A549 (cell line): Measurements from ENCODE around the gene LUZP1. TPM values are rescaled to one million over a fixed set of nuclear protein-coding genes. Genes with fewer than 3 reads are reported as not detected.

Source experiments
- ATAC-seq, 2 experiments: fragments of 200-7000 bp in 1 of 2; fragments of >200 bp in 1 of 2; cut with Nextera tagmentation in 1 of 2; cut with Tn5 transposase in 1 of 2; 3 replicates each; pipeline versions ENCODE4 v1.8.0 to v1.9.1; 2018 to 2020; ENCODE audit warnings: mild to moderate bottlenecking in 1 of 2, moderate library complexity in 1 of 2
- CTCF ChIA-PET: fragments of 300-600 bp; sonication (Branson Sonifier 250); formaldehyde crosslinking; extraction: SDS; loops from one replicate; lab custom pipeline; 2021; ENCODE audit warnings: antibody characterized with exemption, inconsistent platforms; lab: Yijun Ruan, JAX
- POLR2A ChIA-PET: fragments of 350-600 bp; formaldehyde crosslinking; extraction: SDS; loops from one replicate; lab custom pipeline; 2021; ENCODE audit warnings: antibody characterized with exemption, inconsistent platforms; lab: Yijun Ruan, JAX
- DNase-seq, 2 experiments: peaks; one replicate each; pipeline versions ENCODE4 v3.0.0 to v3.0.0-alpha.2; 2011 to 2016; ENCODE audit warnings: low read depth in 1 of 2, low spot score in 1 of 2
- FAIRE-seq: peaks from 2 replicates; lab custom pipeline; 2011; peaks lifted over from hg19 to GRCh38; lab: Jason Lieb, UNC
- H3K27ac ChIP-seq, 2 experiments: fragments of >200 bp; sonication (Bioruptor Twin); formaldehyde crosslinking; 3 replicates each; pipeline ENCODE4 v1.5.1; 2016 to 2017
- H3K4me1 ChIP-seq: fragments of >200 bp; sonication (Bioruptor Twin); formaldehyde crosslinking; 3 replicates; pipeline ENCODE4 v1.6.1; 2016
- H3K4me2 ChIP-seq: fragments of >200 bp; sonication (Bioruptor Twin); formaldehyde crosslinking; 3 replicates; pipeline ENCODE4 v1.6.1; 2016
- H3K4me3 ChIP-seq: fragments of >200 bp; sonication (Bioruptor Twin); formaldehyde crosslinking; 3 replicates; pipeline ENCODE4 v1.5.1; 2016
- H3K9me3 ChIP-seq: fragments of >200 bp; sonication (Bioruptor Twin); formaldehyde crosslinking; 3 replicates; pipeline ENCODE4 v1.6.1; 2016
- BHLHE40 ChIP-seq: IDR thresholded peaks from 2 replicates; pipeline ENCODE4 v1.6.1; 2012; ENCODE audit warnings: low read depth, low read length, inconsistent platforms
- ELK1 ChIP-seq: fragments of 150-350 bp; IDR thresholded peaks from 2 replicates; pipeline ENCODE4 v1.6.1; 2014; ENCODE audit warnings: low read depth, mild to moderate bottlenecking, low read length
- FOSL2 ChIP-seq, 2 experiments: fragments of 450-650 bp in 1 of 2; fragments of >200 bp in 1 of 2; sonication (Bioruptor Twin) in 1 of 2; formaldehyde crosslinking; IDR thresholded peaks; 2 replicates each; pipeline versions ENCODE4 v1.5.0 to v1.6.1; 2016 to 2020; ENCODE audit warnings: mild to moderate bottlenecking in 1 of 2, moderate library complexity in 1 of 2
- FOXS1 ChIP-seq: fragments of 250-450 bp; sonication (Bioruptor Pico); IDR thresholded peaks from 2 replicates; pipeline ENCODE4 v1.5.0; 2020; ENCODE audit warnings: mild to moderate bottlenecking, moderate library complexity
- GATA3 ChIP-seq: IDR thresholded peaks from 2 replicates; pipeline ENCODE4 v1.6.1; 2012; ENCODE audit warnings: borderline replicate concordance
- HEYL ChIP-seq: fragments of 250-450 bp; sonication (Bioruptor Pico); IDR thresholded peaks from 2 replicates; pipeline ENCODE4 v1.8.0; 2021; ENCODE audit warnings: mild to moderate bottlenecking, moderate library complexity
- HMGXB4 ChIP-seq: fragments of 250-450 bp; sonication (Bioruptor Pico); IDR thresholded peaks from 2 replicates; pipeline ENCODE4 v1.5.0; 2021; ENCODE audit warnings: mild to moderate bottlenecking, moderate library complexity, borderline replicate concordance
- HOXA7 ChIP-seq: fragments of 250-450 bp; sonication (Bioruptor Pico); IDR thresholded peaks from 2 replicates; pipeline ENCODE4 v1.5.0; 2020; ENCODE audit warnings: mild to moderate bottlenecking, moderate library complexity
- KDM5A ChIP-seq: fragments of 200-600 bp; sonication (generic); IDR thresholded peaks from 2 replicates; pipeline ENCODE4 v1.6.1; 2016; ENCODE audit warnings: antibody characterized with exemption, mild to moderate bottlenecking
- NFE2L2 ChIP-seq: fragments of 150-350 bp; conservative IDR thresholded peaks from 2 replicates; pipeline ENCODE4 v1.6.1; 2014; ENCODE audit warnings: low read length
- NPAS2 ChIP-seq: fragments of 250-450 bp; sonication (Bioruptor Pico); IDR thresholded peaks from 2 replicates; pipeline ENCODE4 v1.8.0; 2022; ENCODE audit warnings: mild to moderate bottlenecking, moderate library complexity, borderline replicate concordance
- RCOR1 ChIP-seq: fragments of 150-350 bp; IDR thresholded peaks from 2 replicates; pipeline ENCODE4 v1.6.1; 2014; ENCODE audit warnings: antibody characterized with exemption, low read length, low read depth
- RNF2 ChIP-seq: fragments of 200-600 bp; sonication (generic); IDR thresholded peaks from 2 replicates; pipeline ENCODE4 v1.6.1; 2016; ENCODE audit warnings: low read depth, mild to moderate bottlenecking, antibody characterized with exemption, moderate library complexity, borderline replicate concordance
- SMC3 ChIP-seq: fragments of >200 bp; sonication (Bioruptor Twin); formaldehyde crosslinking; IDR thresholded peaks from 3 replicates; pipeline ENCODE4 v1.6.1; 2018; ENCODE audit warnings: inconsistent platforms
- TFCP2L1 ChIP-seq: fragments of 250-450 bp; sonication (Bioruptor Pico); IDR thresholded peaks from 2 replicates; pipeline ENCODE4 v1.5.0; 2021; ENCODE audit warnings: mild to moderate bottlenecking
- WGBS: methylation state at CpG from one replicate; pipeline ENCODE4 v1.1.6; 2017; ENCODE audit errors: missing lambda C conversion rate; 5-methylcytosine and 5-hydroxymethylcytosine counted together
- polyA plus RNA-seq, 4 experiments: library from polyadenylated mRNA; depleted of rRNA in 3 of 4; stranded (reverse); fragments of >200 nt; fragmentation: RNase III in 1 of 4; extraction: RNeasy Plus Mini Kit Qiagen cat#74134 plus additional on column Dnase treatment in 1 of 4; gene quantifications; 2 replicates in 3 of 4; 3 replicates in 1 of 4; pipeline ENCODE4 v1.2.3, GENCODE V29; 2011 to 2017
- TF ChIP-seq, protein P1 (sequence below): fragments of 250-450 bp; sonication (Bioruptor Pico); IDR thresholded peaks from 2 replicates; pipeline ENCODE4 v1.5.0; 2020; ENCODE audit warnings: low read depth, mild to moderate bottlenecking, moderate library complexity

Gene LUZP1
- polyA plus RNA-seq, 2 of the 4 experiments (the other 2 are of a cell fraction), result 18.2 to 26.2 TPM

DNA sequence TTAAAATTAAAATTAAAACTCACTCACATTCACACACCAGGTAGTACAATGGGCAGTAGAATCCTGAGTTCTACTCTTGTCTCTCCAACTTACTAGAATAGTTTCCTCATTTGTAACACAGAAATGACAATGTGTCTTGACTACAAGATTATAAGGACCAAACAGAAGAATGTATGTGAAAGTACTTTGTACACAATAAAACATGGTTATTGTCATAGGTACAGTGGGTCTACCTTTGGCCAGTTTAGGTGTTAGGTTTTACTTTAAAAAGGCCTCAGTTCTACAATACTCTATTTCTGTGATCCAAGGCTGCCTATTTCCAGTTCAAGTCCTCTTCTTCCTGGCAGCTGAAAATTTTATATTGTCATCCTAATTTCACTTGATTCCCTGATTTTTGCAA, 50.2 kb downstream of the LUZP1 start:
- H3K4me1 ChIP-seq, result peaks cover 64% of the 10 kb centered on the region
- ChIA-PET POLR2A (interaction anchor here (1.3 kb wide), 1 partner anchor 13 kb away, joined by 4 read pairs; no protein-coding TSS in a partner anchor), CTCF (interaction anchor here (1.4 kb wide), 1 partner anchor 67 kb away, joined by 5 read pairs; no protein-coding TSS in a partner anchor)

DNA sequence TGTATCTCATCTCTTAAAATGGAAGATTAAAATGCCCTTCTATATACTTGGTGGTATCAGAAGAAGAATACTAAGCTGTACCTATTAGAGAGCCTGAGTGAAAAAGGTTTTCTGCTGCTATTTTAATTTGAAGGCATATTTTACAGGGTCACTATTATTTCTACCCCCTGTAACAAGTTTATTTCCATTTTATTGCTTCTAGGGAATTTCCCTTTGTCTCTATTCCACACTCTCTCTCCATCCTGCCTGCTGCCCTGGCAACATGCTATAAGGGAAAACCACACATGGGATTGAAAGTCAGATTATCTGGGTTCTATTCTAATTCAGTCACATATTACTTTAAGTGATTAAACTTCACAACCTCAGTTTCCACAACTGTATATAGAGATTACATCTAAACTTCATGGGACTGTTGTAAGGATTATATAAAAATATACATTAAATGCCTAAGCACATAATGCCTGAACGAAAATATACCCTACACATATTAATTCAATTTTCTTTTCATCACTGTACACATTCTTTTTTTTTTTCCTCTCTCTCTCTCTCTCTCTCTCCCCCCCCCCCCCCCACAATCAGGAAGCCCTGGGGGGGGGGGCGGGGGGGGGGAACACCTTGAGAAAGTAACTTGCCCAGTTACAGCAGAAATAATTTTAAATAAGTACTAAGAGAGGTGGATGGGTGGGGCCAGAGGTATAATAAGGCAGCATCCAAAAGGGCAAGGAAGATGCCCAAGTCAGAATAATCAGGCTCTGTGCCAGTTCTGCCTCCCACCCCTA, 51.5 kb downstream of the LUZP1 start:
- H3K4me3 ChIP-seq, result no peak overlapping the region
- no peaks in the 10 kb centered on the region for H3K9me3 ChIP-seq
- H3K27ac ChIP-seq, result no peak overlapping the region
- DNase-seq, result no peak
- no peak for FAIRE-seq
- no peak overlapping the region for H3K4me2 ChIP-seq
- H3K4me1 ChIP-seq, result peaks cover 63% of the 10 kb centered on the region
- 89% methylated on average over 1 of the region's 2 CpGs for WGBS
- no peak for TF ChIP-seq HEYL (CRISPR knock-in tag)
- TF ChIP-seq BHLHE40, result no peak
- no peak for TF ChIP-seq TFCP2L1 (CRISPR knock-in tag)
- TF ChIP-seq, protein P1, sequence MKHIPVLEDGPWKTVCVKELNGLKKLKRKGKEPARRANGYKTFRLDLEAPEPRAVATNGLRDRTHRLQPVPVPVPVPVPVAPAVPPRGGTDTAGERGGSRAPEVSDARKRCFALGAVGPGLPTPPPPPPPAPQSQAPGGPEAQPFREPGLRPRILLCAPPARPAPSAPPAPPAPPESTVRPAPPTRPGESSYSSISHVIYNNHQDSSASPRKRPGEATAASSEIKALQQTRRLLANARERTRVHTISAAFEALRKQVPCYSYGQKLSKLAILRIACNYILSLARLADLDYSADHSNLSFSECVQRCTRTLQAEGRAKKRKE (CRISPR knock-in tag), result no peak
- TF ChIP-seq ELK1, result no peak
- TF ChIP-seq KDM5A, result no peak
- no peak for TF ChIP-seq FOSL2 (IDR thresholded peaks at IDR 0.05)
- TF ChIP-seq FOSL2 (CRISPR knock-in tag; IDR thresholded peaks at IDR 0.05), result no peak
- TF ChIP-seq RCOR1, result no peak
- TF ChIP-seq NPAS2, result no peak
- TF ChIP-seq SMC3, result no peak
- no peak for TF ChIP-seq GATA3
- TF ChIP-seq HMGXB4, result no peak
- ChIA-PET CTCF (interaction anchor here (1.1 kb wide), 1 partner anchor 11 kb away, joined by 3 read pairs; no protein-coding TSS in a partner anchor), POLR2A (no interaction called here)
- ATAC-seq, result no peak

More for the DNA sequence above, 50.2 kb downstream of the LUZP1 start:
- ATAC-seq (no peak), DNase-seq (no peak), FAIRE-seq (no peak)
- Histone ChIP-seq H3K4me2 (no peak overlapping the region), H3K4me3 (no peak overlapping the region), H3K9me3 (no peaks in the 10 kb centered on the region), H3K27ac (no peak overlapping the region)
- TF ChIP-seq NFE2L2 (no peak), RNF2 (no peak), HEYL (CRISPR knock-in tag) (no peak), HOXA7 (CRISPR knock-in tag) (no peak), FOSL2 (IDR thresholded peaks at IDR 0.05) (no peak), FOSL2 (CRISPR knock-in tag; IDR thresholded peaks at IDR 0.05) (no peak), FOXS1 (no peak), HMGXB4 (no peak)
